Thyroid gland (tissue), 4 donors: Measurements from ENCODE around the gene PIF1. TPM values are rescaled to one million over a fixed set of nuclear protein-coding genes. Genes with fewer than 3 reads are reported as not detected.

ENCODE experiments used
- DNase-seq, 2 donors: peaks; one replicate each; pipeline ENCODE4 v3.0.0-alpha.2; 2019
- H3K27ac ChIP-seq, 3 donors: fragments of 200-600 bp; sonication (generic); 1 replicate in 2 of 3; 2 replicates in 1 of 3; pipeline ENCODE4 v1.5.1; 2016 to 2019; ENCODE audit warnings: mild to moderate bottlenecking in 1 of 3, moderate library complexity in 1 of 3
- H3K27me3 ChIP-seq: fragments of 200-600 bp; sonication (generic); one replicate; pipeline ENCODE4 v1.5.1; 2019
- H3K36me3 ChIP-seq, 2 donors: fragments of 200-600 bp; sonication (generic); one replicate each; pipeline ENCODE4 v1.5.1; 2016 to 2019
- H3K4me1 ChIP-seq, 2 donors: fragments of 200-600 bp; sonication (generic); one replicate each; pipeline ENCODE4 v1.5.1; 2017 to 2019
- H3K4me3 ChIP-seq, 3 donors: fragments of 200-600 bp; sonication (generic); replicated peaks in 1 of 3; 1 replicate in 2 of 3; 2 replicates in 1 of 3; pipeline ENCODE4 v1.5.1; 2016; ENCODE audit warnings: mild to moderate bottlenecking in 1 of 3
- H3K9me3 ChIP-seq: fragments of 200-600 bp; sonication (generic); one replicate; pipeline ENCODE4 v1.5.1; 2017
- POLR2A ChIP-seq, 2 donors: fragments of 450-650 bp; IDR thresholded peaks; one replicate each; pipeline ENCODE4 v1.6.1; 2017; ENCODE audit warnings: antibody characterized with exemption in 2 of 2, mild to moderate bottlenecking in 2 of 2, moderate library complexity in 1 of 2
- WGBS, 2 donors: methylation state at CpG; one replicate each; pipeline ENCODE4 v1.1.5; 2017; 5-methylcytosine and 5-hydroxymethylcytosine counted together
- intact Hi-C: fragments of 100-400 bp; cut with DNase I; formaldehyde crosslinking; loops from one replicate; pipeline ENCODE4 v1.15.1; 2023
- total RNA-seq, 4 donors: library from RNA; depleted of rRNA; stranded (reverse); fragments of >200 nt; gene quantifications; one replicate each; pipeline ENCODE4 v1.2.3, GENCODE V29; 2016
- TF ChIP-seq, protein P1 (sequence below), 6 experiments: fragments of 200-600 bp in 3 of 6; fragments of 450-650 bp in 3 of 6; sonication (generic) in 3 of 6; IDR thresholded peaks; one replicate each; pipeline ENCODE4 v1.5.1; 2016 to 2019; ENCODE audit warnings: antibody characterized with exemption in 6 of 6, mild to moderate bottlenecking in 2 of 6, inconsistent platforms in 1 of 6, moderate library complexity in 1 of 6

PIF1 gene
- total RNA-seq = 1 to 10 TPM in 1 of 4 donors, under 1 TPM in 2, not detected in 1; 0.33 to 1.1 (median 0.54) TPM

DNA sequence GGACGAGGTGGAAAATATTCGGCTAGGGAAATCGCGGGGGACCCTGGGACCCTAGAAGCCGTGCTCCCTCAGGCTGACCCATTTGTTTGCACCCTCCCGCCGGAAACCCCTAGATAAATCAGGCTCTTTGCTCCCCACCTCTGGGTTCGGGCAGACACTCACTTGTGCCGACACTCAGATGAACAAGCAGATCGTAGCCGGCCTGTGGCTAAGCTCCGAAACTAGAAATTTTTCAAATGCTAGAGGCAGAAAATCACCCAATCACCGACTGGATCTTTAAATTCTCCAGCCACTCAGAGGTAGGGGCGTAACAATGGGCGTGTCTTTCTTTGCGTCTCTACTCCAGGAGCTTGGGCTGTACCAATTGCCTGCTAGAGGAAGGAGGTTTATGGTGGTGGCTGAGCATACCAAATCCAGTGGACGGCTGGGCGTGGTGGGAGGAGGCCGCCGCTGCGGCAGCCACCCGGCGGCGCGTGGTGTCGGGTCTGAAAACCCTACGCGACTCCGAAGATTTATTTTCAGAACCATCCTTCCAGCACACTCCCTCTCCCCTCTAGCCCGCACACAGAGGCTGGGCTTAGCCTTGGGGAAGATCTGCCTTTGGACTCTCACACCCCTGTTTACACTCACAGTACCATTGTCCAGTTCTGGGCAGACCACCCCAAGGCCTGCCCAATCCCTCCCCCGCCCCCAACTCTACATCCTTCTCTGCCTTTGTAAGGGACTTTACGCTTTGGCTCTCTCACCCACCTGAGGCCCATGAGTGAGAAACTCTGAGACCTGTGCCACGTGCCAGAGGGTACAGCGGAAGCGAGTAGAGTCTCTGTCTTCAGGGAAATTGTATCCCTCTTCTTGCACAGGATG lies at the start of gene PIF1:
Gene PIF1, minus strand, starts transcription at position 217 of the 864 bp plus-strand sequence. CDS start 1,312 bp downstream, outside the sequence.
- Histone ChIP-seq H3K27me3 (no peaks in the 10 kb centered on the region), H3K9me3 (no peaks in the 10 kb centered on the region), H3K27ac (peak within 1 kb of the TSS; percentile 5 to 42 (median 31)), H3K4me3 (peak within 1 kb of the TSS in 1 of 3 donors; percentile 24), H3K36me3 (no peaks in the 10 kb centered on the region), H3K4me1 (peaks cover 16 to 23% of the 10 kb centered on the region in 2 donors)
- WGBS, 2 donors = 3 to 5% methylated on average over 18 to 33 of the region's 35 CpGs
- TF ChIP-seq, protein P1, sequence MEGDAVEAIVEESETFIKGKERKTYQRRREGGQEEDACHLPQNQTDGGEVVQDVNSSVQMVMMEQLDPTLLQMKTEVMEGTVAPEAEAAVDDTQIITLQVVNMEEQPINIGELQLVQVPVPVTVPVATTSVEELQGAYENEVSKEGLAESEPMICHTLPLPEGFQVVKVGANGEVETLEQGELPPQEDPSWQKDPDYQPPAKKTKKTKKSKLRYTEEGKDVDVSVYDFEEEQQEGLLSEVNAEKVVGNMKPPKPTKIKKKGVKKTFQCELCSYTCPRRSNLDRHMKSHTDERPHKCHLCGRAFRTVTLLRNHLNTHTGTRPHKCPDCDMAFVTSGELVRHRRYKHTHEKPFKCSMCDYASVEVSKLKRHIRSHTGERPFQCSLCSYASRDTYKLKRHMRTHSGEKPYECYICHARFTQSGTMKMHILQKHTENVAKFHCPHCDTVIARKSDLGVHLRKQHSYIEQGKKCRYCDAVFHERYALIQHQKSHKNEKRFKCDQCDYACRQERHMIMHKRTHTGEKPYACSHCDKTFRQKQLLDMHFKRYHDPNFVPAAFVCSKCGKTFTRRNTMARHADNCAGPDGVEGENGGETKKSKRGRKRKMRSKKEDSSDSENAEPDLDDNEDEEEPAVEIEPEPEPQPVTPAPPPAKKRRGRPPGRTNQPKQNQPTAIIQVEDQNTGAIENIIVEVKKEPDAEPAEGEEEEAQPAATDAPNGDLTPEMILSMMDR (IDR thresholded peaks at IDR 0.05) = no peak
- TF ChIP-seq POLR2A (IDR thresholded peaks at IDR 0.05) = peak in 1 of 2 donors; percentile 80
- intact Hi-C loops = no loop called here
- peak; percentile 93 for DNase-seq

- WGBS, 2 donors = 65 to 89% methylated on average over 8 to 9 of the region's 9 CpGs
- H3K4me1 ChIP-seq = peaks cover 0 to 16% of the 10 kb centered on the region in 2 donors
Observed at GRCh38 chr15:64870353-64870752, 44.9 kb upstream of the PIF1 start.

GRCh38 chr15:64869501-64869900 lies 44.1 kb upstream of the PIF1 start:
- intact Hi-C loops = no loop called here
- TF ChIP-seq, protein P1 (IDR thresholded peaks at IDR 0.05) = no peak
- Histone ChIP-seq H3K27me3 (no peaks in the 10 kb centered on the region), H3K4me1 (peaks cover 0 to 23% of the 10 kb centered on the region in 2 donors), H3K27ac (no peak overlapping the region), H3K4me3 (no peak overlapping the region), H3K36me3 (peaks cover 14% of the 10 kb centered on the region in 2 donors), H3K9me3 (no peaks in the 10 kb centered on the region)
- no peak for DNase-seq

More at GRCh38 chr15:64870353-64870752, 44.9 kb upstream of the PIF1 start:
- TF ChIP-seq POLR2A (IDR thresholded peaks at IDR 0.05) = no peak
- TF ChIP-seq, protein P1 (IDR thresholded peaks at IDR 0.05) = no peak
- H3K9me3 ChIP-seq = no peaks in the 10 kb centered on the region
- intact Hi-C loops = no loop called here
- peak in 1 of 2 donors; percentile 41 for DNase-seq
- H3K36me3 ChIP-seq = peaks cover 6 to 7% of the 10 kb centered on the region in 2 donors
- no peaks in the 10 kb centered on the region for H3K27me3 ChIP-seq
- H3K4me3 ChIP-seq = no peak overlapping the region
- H3K27ac ChIP-seq = peak overlapping the region in 1 of 3 donors; percentile 24

- WGBS, 2 donors = 69 to 71% methylated on average over 1 to 3 of the region's 6 CpGs
- H3K4me3 ChIP-seq = no peak overlapping the region
- peak overlapping the region in 1 of 3 donors; percentile 24 for H3K27ac ChIP-seq
- TF ChIP-seq POLR2A (IDR thresholded peaks at IDR 0.05) = no peak
- TF ChIP-seq, protein P1 (IDR thresholded peaks at IDR 0.05) = no peak
- intact Hi-C loops = no loop called here
- H3K9me3 ChIP-seq = no peaks in the 10 kb centered on the region
- DNase-seq = no peak
- H3K36me3 ChIP-seq = peaks cover 24 to 26% of the 10 kb centered on the region in 2 donors
- no peaks in the 10 kb centered on the region for H3K27me3 ChIP-seq
- H3K4me1 ChIP-seq = peaks cover 0 to 25% of the 10 kb centered on the region in 2 donors
Observed at GRCh38 chr15:64865998-64866520, 40.6 kb upstream of the PIF1 start.
